HG03575 (cell line): ENCODE data around the gene FLCN.
"Not testable (repeated sequence)": the region's sequence is repeated elsewhere in the genome, so short reads cannot be mapped to it uniquely, and the experiment has no call there.

Experiments used
- ATAC-seq: cut with Tn5 transposase; IDR thresholded peaks from one replicate; pipeline ENCODE4 v1.9.1; 2021; ENCODE audit not compliant: unreplicated experiment, insufficient number of reproducible peaks, low FRiP score; ENCODE audit errors: extremely low read depth

The FLCN gene, protein sequence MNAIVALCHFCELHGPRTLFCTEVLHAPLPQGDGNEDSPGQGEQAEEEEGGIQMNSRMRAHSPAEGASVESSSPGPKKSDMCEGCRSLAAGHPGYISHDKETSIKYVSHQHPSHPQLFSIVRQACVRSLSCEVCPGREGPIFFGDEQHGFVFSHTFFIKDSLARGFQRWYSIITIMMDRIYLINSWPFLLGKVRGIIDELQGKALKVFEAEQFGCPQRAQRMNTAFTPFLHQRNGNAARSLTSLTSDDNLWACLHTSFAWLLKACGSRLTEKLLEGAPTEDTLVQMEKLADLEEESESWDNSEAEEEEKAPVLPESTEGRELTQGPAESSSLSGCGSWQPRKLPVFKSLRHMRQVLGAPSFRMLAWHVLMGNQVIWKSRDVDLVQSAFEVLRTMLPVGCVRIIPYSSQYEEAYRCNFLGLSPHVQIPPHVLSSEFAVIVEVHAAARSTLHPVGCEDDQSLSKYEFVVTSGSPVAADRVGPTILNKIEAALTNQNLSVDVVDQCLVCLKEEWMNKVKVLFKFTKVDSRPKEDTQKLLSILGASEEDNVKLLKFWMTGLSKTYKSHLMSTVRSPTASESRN

DNA sequence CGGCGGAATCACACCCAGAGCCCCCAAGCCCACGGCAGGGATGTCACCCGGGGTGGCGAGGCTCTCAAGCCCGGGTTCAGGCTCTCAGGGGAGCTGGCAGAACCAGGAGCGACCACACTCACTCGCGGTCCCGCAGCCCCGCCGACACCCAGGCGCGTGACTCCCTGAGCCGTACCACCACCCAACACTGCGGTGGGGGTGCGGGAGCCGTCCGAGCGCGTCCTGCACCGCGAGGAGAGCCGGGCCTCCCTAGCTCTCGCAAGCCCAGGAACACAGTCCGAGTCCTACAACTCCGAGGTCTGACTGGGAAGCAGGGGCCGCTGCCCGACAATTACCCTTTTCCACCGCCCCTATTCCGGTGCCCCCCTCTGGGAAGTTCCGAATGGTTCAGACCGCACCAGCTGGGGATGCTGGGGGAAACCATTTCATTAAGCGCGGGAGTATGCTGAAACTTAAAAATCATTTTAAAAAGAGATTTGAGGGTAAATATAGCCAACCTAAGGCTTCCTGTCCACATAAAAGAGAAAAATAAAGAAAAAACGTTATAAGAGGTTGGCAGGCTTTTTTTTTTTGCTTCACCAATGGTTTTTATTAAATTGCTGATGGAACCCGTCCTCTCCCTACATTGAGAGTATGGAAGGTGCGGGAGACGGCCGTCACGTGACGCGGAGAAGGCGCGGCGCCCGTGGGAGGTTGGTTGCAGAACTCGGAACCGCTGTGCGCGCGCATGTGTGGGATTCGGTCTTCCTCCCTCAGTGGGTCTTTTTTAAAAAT lies at the start of gene FLCN:
Gene FLCN (minus strand): TSS at position 143 of the 774 bp plus-strand sequence. CDS start 9,031 bp downstream, outside the sequence.
- ATAC-seq = peak; percentile 58

DNA sequence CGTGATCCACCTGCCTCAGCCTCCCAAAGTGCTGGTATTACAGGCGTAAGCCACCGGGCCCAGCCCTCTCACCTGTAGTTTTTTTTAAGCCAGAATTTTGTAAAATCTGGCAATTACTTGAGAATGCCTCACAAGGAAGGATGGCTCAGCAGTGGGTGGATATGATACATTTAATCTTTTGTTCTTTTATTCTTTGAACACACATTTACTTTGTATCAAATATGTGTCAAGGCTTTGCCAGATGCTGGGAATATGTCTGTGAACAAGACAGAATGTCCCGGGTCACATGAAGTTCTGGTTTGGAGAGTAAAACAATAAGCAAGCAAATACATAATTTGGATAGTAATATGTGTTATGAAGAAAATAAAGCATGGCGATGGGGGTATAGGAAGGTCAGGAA lies 49.0 kb upstream of the FLCN start:
- no peak for ATAC-seq

GRCh38 chr17:17280613-17281549 lies 43.9 kb upstream of the FLCN start, which contains the start of gene COPS3:
COPS3 (minus strand) TSS chr17:17281246; CDS start chr17:17281186, 60 bp downstream.
- peak; percentile 66 for ATAC-seq

DNA sequence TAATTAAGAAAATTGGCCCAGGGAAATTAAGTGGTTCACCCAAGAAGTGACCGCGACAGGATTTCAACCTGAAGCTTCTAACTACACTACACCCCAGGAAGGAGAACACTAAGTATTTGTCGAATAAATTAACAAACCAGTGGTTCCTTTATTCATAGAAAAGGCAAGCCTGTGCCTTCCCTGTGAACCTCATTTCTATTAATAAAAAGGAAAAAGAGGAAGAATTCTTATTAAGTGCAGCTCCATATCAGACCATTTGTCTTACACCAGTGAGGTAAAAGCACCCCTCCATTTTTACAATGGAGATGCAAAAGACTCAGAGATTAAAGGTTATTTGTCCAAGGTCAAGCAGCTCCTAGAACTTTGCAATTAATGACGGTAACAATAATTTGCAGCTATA lies 42.3 kb upstream of the FLCN start:
- no peak for ATAC-seq

- ATAC-seq = not testable (repeated sequence)
Observed at GRCh38 chr17:17277431-17277830, 40.5 kb upstream of the FLCN start.

- no peak for ATAC-seq
Observed at GRCh38 chr17:17275971-17276370, 39.0 kb upstream of the FLCN start.

GRCh38 chr17:17269926-17270773 lies 33.2 kb upstream of the FLCN start:
- ATAC-seq = no peak

DNA sequence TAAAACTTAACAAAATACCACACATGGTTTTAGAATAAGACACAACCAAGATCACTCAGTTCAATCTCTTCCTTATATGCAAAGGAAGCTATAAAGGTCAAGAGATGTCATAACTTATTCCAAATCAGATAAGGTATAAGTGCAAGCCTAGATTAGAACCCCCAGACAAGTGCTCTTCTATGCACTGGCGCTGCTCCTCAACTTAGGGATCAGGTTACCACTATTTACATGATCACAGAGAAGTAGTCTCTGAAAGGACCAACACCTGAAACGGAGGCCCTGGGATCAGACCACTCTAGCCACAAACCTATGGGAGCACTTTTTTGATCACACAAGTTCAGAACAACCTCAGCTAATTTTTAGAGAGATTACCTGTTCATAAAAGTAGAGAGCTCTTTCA lies 27.5 kb upstream of the FLCN start:
- no peak for ATAC-seq

GRCh38 chr17:17258998-17259397 lies 22.0 kb upstream of the FLCN start:
- no peak for ATAC-seq

DNA sequence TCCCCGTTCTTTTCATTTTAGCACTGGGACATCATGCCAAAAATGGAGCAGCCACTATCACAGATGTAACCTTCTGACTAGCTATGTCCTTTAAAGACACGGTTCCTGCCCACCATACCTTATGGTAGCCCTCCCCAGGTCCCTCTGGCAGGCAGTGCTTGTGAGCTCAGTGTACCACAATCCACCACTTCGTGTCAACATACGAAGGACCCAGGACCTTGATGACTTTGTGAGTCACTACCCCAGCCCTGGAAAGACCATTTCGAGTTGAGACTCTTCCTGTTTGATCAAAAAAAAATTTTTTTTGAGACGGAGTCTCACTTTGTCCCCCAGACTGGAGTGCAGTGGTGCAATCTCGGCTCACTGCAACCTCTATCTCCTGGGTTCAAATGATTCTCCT lies 21.0 kb upstream of the FLCN start:
- ATAC-seq = no peak

DNA sequence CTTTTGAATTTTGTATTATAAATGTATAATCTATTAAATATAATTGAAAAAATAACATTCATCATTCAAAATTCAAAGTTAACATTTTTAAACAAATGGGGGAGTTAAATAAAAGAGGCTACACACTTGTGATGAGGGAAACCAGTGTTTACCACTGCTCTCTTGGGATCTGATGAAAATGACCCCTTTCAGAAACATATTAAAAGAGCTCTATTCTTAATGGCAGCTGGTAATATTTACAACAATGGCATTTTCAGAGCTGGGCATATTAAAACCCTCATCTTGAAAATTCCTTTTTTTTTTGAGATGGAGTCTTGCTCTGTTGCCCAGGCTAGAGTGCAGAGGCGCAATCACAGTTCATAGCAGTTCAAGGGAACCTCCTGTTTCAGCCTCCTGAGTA lies 19.3 kb upstream of the FLCN start:
- ATAC-seq = no peak

DNA sequence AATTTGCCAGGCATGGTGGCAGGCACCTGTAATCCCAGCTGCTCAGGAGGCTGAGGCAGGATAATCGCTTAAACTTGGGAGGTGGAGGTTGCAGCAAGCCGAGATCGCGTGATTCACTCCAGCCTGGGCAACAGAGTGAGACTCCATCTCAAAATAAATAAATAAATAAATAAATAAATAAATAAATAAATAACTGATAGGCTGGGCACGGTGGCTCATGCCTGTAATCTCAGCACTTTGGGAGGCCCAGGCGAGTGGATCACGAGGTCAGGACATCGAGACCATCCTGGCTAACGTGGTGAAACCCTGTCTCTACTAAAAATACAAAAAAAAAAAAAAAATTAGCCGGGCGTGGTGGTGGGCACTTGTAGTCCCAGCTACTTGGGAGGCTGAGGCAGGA lies 18.7 kb upstream of the FLCN start:
- ATAC-seq = not testable (repeated sequence)

DNA sequence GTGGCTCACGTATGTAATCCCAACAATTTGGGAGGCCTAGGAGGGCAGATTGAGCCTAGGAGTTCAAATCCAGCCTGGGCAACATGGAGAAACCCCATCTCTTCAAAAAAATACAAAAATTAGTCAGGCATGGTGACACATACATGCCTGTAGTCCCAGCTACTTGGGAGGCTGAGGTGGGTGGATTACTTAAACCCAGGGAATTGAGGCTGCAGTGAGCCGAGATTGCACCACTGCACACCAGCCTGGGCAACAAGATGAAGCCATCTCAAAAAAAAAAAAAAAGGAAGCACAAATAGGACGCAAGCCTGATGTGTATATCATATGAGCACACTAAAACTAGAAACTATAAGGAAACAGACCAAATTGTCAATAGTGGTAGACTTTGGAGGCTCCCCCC lies 17.1 kb upstream of the FLCN start:
- no peak for ATAC-seq

DNA sequence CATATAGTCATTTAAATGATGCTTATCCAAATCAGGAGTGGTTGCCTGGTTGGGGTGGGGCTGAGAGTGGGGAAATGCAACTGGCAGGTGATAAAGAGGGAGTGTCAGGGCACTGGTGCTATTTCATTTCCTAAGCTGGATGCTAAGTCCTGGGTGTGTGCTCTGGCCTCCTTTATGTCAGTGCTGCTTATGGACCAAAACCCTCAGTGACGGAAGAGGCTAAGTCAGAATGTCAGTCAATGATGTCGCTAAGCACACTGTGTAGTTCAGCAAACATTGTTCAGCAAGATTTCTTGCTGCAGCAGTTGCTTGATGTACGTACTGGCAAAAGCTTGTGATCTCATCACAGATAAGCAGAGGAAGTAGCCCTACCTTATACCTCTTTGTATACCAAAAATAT lies 16.4 kb upstream of the FLCN start:
- no peak for ATAC-seq

GRCh38 chr17:17252149-17252661 lies 15.2 kb upstream of the FLCN start:
- ATAC-seq = no peak

DNA sequence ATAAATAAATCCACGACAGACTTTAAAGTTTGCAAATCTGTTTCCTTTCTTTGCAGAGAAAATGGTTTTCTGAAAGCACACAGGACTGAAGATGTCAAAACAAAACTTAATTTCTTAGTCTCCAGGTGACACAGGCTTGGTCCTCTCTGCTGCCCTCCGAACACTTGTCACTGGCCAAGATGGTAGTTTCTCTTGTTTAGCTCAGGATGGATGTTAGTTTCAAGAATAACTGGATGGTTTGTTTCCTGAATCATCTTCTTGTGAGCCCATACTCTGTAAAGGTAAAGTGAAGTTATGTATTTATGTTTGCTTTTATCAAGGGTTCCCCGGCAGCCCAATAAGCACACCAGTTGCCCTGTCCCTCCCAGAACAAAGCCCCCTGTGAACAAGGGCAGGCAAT lies 9.9 kb upstream of the FLCN start:
- no peak for ATAC-seq

- ATAC-seq = no peak
Observed at GRCh38 chr17:17243163-17243562, 6.2 kb upstream of the FLCN start.

DNA sequence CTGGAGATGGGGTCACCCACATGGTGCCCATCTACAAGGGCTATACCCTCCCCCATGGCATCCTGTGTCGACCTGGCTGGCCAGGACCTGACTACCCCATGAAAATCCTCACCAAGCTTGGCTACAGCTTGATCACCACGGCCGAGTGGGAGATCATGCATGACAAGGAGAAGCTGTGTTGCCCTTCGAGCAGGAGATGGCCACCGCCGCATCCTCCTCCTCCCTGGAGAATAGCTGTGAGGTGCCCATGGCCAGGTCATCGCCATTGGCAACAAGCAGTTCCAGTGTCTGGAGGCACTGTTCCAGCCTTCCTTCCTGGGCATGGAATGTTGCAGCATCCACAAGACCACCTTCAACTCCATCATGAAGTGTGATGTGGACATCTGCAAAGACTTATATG lies 5.3 kb upstream of the FLCN start:
- no peak for ATAC-seq
